HEK293 (cell line): Measurements from ENCODE around the gene CDCA4.

ENCODE experiments used
- OSR2 ChIP-seq: fragments of 450-650 bp; formaldehyde crosslinking; IDR thresholded peaks from 2 replicates; pipeline ENCODE4 v1.5.1; 2016; ENCODE audit warnings: missing biosample characterization, missing genetic modification characterization
- ZBTB21 ChIP-seq: fragments of 450-650 bp; formaldehyde crosslinking; IDR thresholded peaks from 2 replicates; pipeline ENCODE4 v1.5.1; 2017; ENCODE audit warnings: missing biosample characterization, missing genetic modification characterization

DNA sequence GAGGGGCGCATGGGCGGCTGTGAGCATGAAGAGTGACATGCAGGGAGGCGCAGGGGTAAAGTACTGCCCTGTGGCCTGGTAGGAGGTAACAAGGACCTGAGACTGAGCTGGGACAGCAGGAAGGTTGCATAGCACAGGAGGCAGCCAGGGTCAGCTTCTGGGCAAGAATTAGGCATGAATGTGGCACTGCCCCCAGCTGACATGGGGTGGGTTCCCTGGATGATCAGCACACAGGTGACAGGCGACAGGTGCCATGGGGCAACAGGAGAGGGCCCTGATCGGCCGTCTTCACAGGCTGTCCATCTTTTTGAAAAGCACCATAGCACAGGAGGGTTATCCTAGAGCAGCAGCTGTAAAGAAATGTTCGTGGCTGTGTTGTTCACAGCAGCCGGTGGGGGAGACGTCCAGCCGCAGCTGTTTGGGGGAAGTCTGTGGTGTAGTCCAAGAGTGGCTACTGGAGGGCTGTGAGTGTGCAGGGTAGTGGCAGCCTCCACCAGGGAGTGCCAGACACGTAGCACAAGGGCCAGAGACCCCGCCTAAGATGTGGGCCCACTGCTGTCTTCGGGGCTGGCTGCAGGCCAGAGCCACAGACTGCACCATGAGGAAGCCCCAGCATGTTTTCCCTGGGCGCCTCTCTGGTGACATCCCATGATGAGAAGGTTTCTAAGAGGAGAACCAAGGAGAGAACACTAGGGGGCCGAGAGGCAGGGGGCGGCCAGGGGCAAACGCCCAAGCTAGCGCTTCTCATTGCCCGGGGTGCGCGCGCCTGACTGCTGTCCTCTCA is 26.9 kb downstream of the CDCA4 start:
- TF ChIP-seq ZBTB21 (tag by site-specific recombination) (no peak), OSR2 (tag by site-specific recombination) (no peak)
